Measurements from ENCODE around the gene DNMT1. TPM values are rescaled to one million over a fixed set of nuclear protein-coding genes. Genes with fewer than 3 reads are reported as not detected.

The DNMT1 gene
- total RNA-seq, 1 experiment from 2014 or later, result 210 TPM

GRCh38 chr19:10100163-10100785 lies 94.5 kb downstream of the DNMT1 start (continued):
- TF ChIP-seq ZNF138 (CRISPR knock-in tag; conservative IDR thresholded peaks at IDR 0.05), result no peak
- TF ChIP-seq ZNF317 (CRISPR knock-in tag; IDR thresholded peaks at IDR 0.05; ENCODE audit: borderline replicate concordance, low read depth), result no peak
- no peak for TF ChIP-seq ZNF512 (CRISPR knock-in tag; IDR thresholded peaks at IDR 0.05; ENCODE audit: borderline replicate concordance)

- no peaks in the 10 kb centered on the region for H3K9me3 Mint-ChIP-seq
- CTCF ChIA-PET, result interaction anchor here (0.5 to 3.0 kb wide), 14 partner anchors 10 to 1598 kb away, joined by 3 to 23 read pairs (median 6); partner anchors contain the start of gene PPAN
- DNase-seq (ENCODE audit: low spot score), result no peak
- peak overlapping the region; percentile 42 for H3K4me3 Mint-ChIP-seq
- H3K4me1 Mint-ChIP-seq, result peaks cover 2% of the 10 kb centered on the region; the same call in 1 of the 2 replicates
- no peak overlapping the region for H3K27ac Mint-ChIP-seq
- H3K27me3 Mint-ChIP-seq (ENCODE audit: low read depth), result peaks cover 62% of the 10 kb centered on the region
- TF ChIP-seq CBFB (CRISPR knock-in tag; IDR thresholded peaks at IDR 0.05; ENCODE audit: low read depth) (no peak), KAT7 (CRISPR knock-in tag; IDR thresholded peaks at IDR 0.05; ENCODE audit: borderline replicate concordance) (0 out of 2 replicates have a peak, but pooled peaks have one; percentile 9), PRDM15 (CRISPR knock-in tag; IDR thresholded peaks at IDR 0.05) (no peak), ZNF281 (CRISPR knock-in tag; IDR thresholded peaks at IDR 0.05) (no peak), OVOL2 (CRISPR knock-in tag; IDR thresholded peaks at IDR 0.05; ENCODE audit: borderline replicate concordance) (no peak), ZNF263 (CRISPR knock-in tag; IDR thresholded peaks at IDR 0.05; ENCODE audit: low read depth) (0 out of 2 replicates have a peak, but pooled peaks have one; percentile 24), ZNF416 (CRISPR knock-in tag; IDR thresholded peaks at IDR 0.05) (no peak), ZNF396 (CRISPR knock-in tag; IDR thresholded peaks at IDR 0.05; ENCODE audit: borderline replicate concordance) (no peak), ERG (CRISPR knock-in tag; IDR thresholded peaks at IDR 0.05) (no peak), ZBTB21 (CRISPR knock-in tag; IDR thresholded peaks at IDR 0.05; ENCODE audit: borderline replicate concordance) (no peak), E2F1 (CRISPR knock-in tag; IDR thresholded peaks at IDR 0.05) (no peak), RELA (CRISPR knock-in tag; IDR thresholded peaks at IDR 0.05; ENCODE audit: borderline replicate concordance) (peak; percentile 8; the same call in 1 of the 2 replicates)
- H3K36me3 Mint-ChIP-seq, result peaks cover 7% of the 10 kb centered on the region
- POLR2A ChIA-PET, result interaction anchor here (0.7 to 1.4 kb wide), 4 partner anchors 9 to 279 kb away, joined by 3 to 9 read pairs (median 4); partner anchors contain the start of gene PPAN
- no peak for ATAC-seq
Measured at GRCh38 chr19:10096615-10096963, 98.2 kb downstream of the DNMT1 start.

Data from WTC11 (cell line).